ENCODE results near the gene PAX7. TPM values are rescaled to one million over a fixed set of nuclear protein-coding genes. Genes with fewer than 3 reads are reported as not detected.
"Not testable (repeated sequence)": the region's sequence is repeated elsewhere in the genome, so short reads cannot be mapped to it uniquely, and the experiment has no call there.

Gene PAX7
- total and polyA plus RNA-seq, 2 of the 4 experiments (the other 2 are of a cell fraction): not detected

DNA sequence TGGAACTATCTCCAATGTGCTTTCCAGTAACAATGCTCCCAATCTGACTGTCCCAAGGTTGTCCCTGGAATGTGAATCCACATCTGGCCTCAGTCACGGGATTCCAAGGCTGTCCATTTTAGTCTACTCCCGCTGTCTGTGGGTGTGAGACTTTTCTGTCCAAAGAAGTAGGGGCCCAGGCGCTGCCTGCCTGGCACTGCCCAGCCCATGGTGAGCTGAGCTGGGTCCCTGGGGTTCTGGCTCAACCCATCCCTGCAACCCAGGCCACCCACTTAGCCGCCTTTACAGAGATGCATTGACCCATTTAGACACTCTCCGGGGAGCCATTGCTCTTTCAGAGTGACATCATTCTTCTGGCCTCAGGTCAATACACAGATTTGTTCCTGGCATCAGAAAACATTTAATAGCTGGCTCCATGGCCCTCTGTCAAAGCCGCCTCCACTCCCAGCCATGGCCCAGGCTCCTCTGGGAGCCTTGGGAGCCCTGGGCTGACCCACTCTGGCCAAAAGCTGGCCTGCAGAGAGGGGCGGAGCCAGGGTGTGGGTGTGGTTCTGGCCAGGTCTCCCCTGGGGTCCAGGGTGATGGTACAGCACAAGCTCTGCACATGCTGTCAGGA lies 47.2 kb upstream of the PAX7 start:
- DNase-seq: no peak
- Histone ChIP-seq H2BK120ac (ENCODE audit: low read depth, low read length) (no peak overlapping the region), H2AK5ac (ENCODE audit: low read depth, low read length) (no peak overlapping the region), H3K27ac (ENCODE audit: insufficient read depth, low read length) (no peak overlapping the region), H3K36me3 (ENCODE audit: control insufficient read depth, insufficient read depth, low read length) (no peaks in the 10 kb centered on the region), H3K4me3 (ENCODE audit: insufficient read depth, low read depth, low read length) (no peak overlapping the region), H3K9me3 (ENCODE audit: control insufficient read depth, insufficient read depth, low read length) (no peaks in the 10 kb centered on the region), H3K4me2 (ENCODE audit: low read depth, low read length) (no peak overlapping the region), H2BK20ac (ENCODE audit: low read depth, low read length) (no peak overlapping the region), H3K9ac (ENCODE audit: low read depth, low read length) (no peak overlapping the region), H2AFZ (replicated peaks; ENCODE audit: low read length, poor library complexity) (no peak overlapping the region), H4K8ac (ENCODE audit: low read depth in 2 of 2, low read length in 2 of 2) (no peak overlapping the region), H3K18ac (ENCODE audit: low read depth, low read length) (no peak overlapping the region), H2AK9ac (replicated peaks; ENCODE audit: low read depth, low read length, poor library complexity) (no peak overlapping the region), H3K9me1 (ENCODE audit: insufficient read depth, low read length) (no peaks in the 10 kb centered on the region), H3K14ac (replicated peaks; ENCODE audit: low read depth, low read length) (no peak overlapping the region), H4K5ac (ENCODE audit: low read depth, low read length) (no peak overlapping the region), H3K23ac (ENCODE audit: low read depth, low read length) (no peak overlapping the region), H2BK5ac (ENCODE audit: low read depth, low read length, poor library complexity, severe bottlenecking) (no peak overlapping the region), H4K91ac (ENCODE audit: insufficient read depth, low read depth, low read length) (no peak overlapping the region), H2BK15ac (ENCODE audit: low read depth, low read length) (no peak overlapping the region), H3K27me3 (ENCODE audit: control insufficient read depth, insufficient read depth, low read length) (no peaks in the 10 kb centered on the region), H3K4me1 (ENCODE audit: control insufficient read depth, insufficient read depth, low read length) (no peaks in the 10 kb centered on the region), H4K20me1 (ENCODE audit: insufficient read depth, low read length) (no peaks in the 10 kb centered on the region), H3K4ac (ENCODE audit: low read depth, low read length) (no peak overlapping the region), H3K79me1 (ENCODE audit: low read depth in 1 of 2, low read length in 2 of 2) (no peaks in the 10 kb centered on the region), H3K56ac (ENCODE audit: extremely low read depth, insufficient read depth, low read length) (no peak overlapping the region)
- BruUV-seq (replicated peaks): no TSS peak
- intact Hi-C loops (cut with micrococcal nuclease): no loop called here
- 43% methylated on average over 3 of the region's 7 CpGs; no CpG with 5 or more reads in 1 of the 2 experiments for WGBS, 2 experiments (ENCODE audit: extremely low coverage in 2 of 2, insufficient read length in 1 of 2)
- TF ChIP-seq MAZ (IDR thresholded peaks at IDR 0.05; ENCODE audit: borderline replicate concordance, low read depth, low read length) (no peak), CHD1 (IDR thresholded peaks at IDR 0.05; ENCODE audit: low read depth, low read length) (no peak), SMC3 (IDR thresholded peaks at IDR 0.05; ENCODE audit: low read depth, low read length) (no peak), CEBPB (IDR thresholded peaks at IDR 0.05; ENCODE audit: low read depth, low read length) (no peak)
- ChIA-PET CTCF (interaction anchor here (0.6 kb wide), 1 partner anchor 247 kb away, joined by 3 read pairs; no protein-coding TSS in a partner anchor), POLR2A (ENCODE audit: unreplicated experiment) (no interaction called here)
- in situ Hi-C loops (cut with MboI; ENCODE audit: low sequenced_read_pairs): no loop called here
- dilution Hi-C loops (cut with HindIII; ENCODE audit: low sequenced_read_pairs, unreplicated experiment): no loop called here
- ATAC-seq (ENCODE audit: low read depth): no peak

DNA sequence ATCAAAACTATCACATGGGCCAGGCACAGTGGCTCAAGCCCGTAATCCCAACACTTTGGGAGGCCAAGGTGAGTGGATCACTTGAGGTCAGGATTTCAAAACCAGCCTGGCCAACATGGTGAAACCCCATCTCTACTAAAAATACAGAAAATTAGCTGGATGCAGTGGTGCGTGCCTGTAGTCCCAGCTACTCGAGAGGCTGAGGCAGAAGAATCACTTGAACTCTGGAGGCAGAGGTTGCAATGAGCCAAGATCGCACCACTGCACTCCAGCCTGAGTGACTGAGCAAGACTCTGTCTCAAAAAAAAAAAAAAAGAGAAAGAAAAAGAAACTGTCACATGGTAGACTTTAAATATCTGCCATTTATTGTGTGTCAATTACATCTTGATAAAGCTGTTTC lies 44.6 kb upstream of the PAX7 start:
- POLR2A ChIA-PET (ENCODE audit: unreplicated experiment): not testable (repeated sequence)

More for the DNA sequence above, 44.6 kb upstream of the PAX7 start:
- H4K91ac ChIP-seq (ENCODE audit: insufficient read depth, low read depth, low read length); H3K4me1 ChIP-seq (ENCODE audit: control insufficient read depth, insufficient read depth, low read length); BruUV-seq (replicated peaks); ATAC-seq (ENCODE audit: low read depth); H4K8ac ChIP-seq (ENCODE audit: low read depth in 2 of 2, low read length in 2 of 2); H3K79me1 ChIP-seq (ENCODE audit: low read depth in 1 of 2, low read length in 2 of 2); H2BK120ac ChIP-seq (ENCODE audit: low read depth, low read length); H4K20me1 ChIP-seq (ENCODE audit: insufficient read depth, low read length); H3K9me1 ChIP-seq (ENCODE audit: insufficient read depth, low read length); H3K23ac ChIP-seq (ENCODE audit: low read depth, low read length); H2AK5ac ChIP-seq (ENCODE audit: low read depth, low read length); intact Hi-C loops (cut with micrococcal nuclease); H2AFZ ChIP-seq (replicated peaks; ENCODE audit: low read length, poor library complexity); H3K27me3 ChIP-seq (ENCODE audit: control insufficient read depth, insufficient read depth, low read length); H3K18ac ChIP-seq (ENCODE audit: low read depth, low read length); H3K9ac ChIP-seq (ENCODE audit: low read depth, low read length); H3K4me3 ChIP-seq (ENCODE audit: insufficient read depth, low read depth, low read length); dilution Hi-C loops (cut with HindIII; ENCODE audit: low sequenced_read_pairs, unreplicated experiment); H3K9me3 ChIP-seq (ENCODE audit: control insufficient read depth, insufficient read depth, low read length); H2BK20ac ChIP-seq (ENCODE audit: low read depth, low read length); H4K5ac ChIP-seq (ENCODE audit: low read depth, low read length); H3K4ac ChIP-seq (ENCODE audit: low read depth, low read length); H2BK5ac ChIP-seq (ENCODE audit: low read depth, low read length, poor library complexity, severe bottlenecking); H3K14ac ChIP-seq (replicated peaks; ENCODE audit: low read depth, low read length); CTCF ChIA-PET; H3K56ac ChIP-seq (ENCODE audit: extremely low read depth, insufficient read depth, low read length); H3K27ac ChIP-seq (ENCODE audit: insufficient read depth, low read length); DNase-seq; H3K36me3 ChIP-seq (ENCODE audit: control insufficient read depth, insufficient read depth, low read length); H3K4me2 ChIP-seq (ENCODE audit: low read depth, low read length); H2AK9ac ChIP-seq (replicated peaks; ENCODE audit: low read depth, low read length, poor library complexity); in situ Hi-C loops (cut with MboI; ENCODE audit: low sequenced_read_pairs); H2BK15ac ChIP-seq (ENCODE audit: low read depth, low read length): not testable (repeated sequence)
- WGBS, 2 experiments (ENCODE audit: extremely low coverage in 2 of 2, insufficient read length in 1 of 2): 43% methylated on average over 1 of the region's 4 CpGs; no CpG with 5 or more reads in 1 of the 2 experiments

All from IMR-90 (cell line).